T-cell (primary cell): Measurements from ENCODE around the gene NPIPA3. TPM values are rescaled to one million over a fixed set of nuclear protein-coding genes. Genes with fewer than 3 reads are reported as not detected.
A peak's percentile ranks its signal among the peaks of the same experiment; 100 is the strongest.
"Not testable (repeated sequence)": the region's sequence is repeated elsewhere in the genome, so short reads cannot be mapped to it uniquely, and the experiment has no call there.

Experiments
- ATAC-seq, 4 experiments: fragments of 200-7000 bp in 3 of 4; fragments of 150-1000 bp in 1 of 4; cut with Tn5 transposase; replicated peaks in 1 of 4; 1 replicate in 3 of 4; 2 replicates in 1 of 4; pipeline ENCODE4 v1.10.0; 2021; ENCODE audit warnings: moderate library complexity in 3 of 4, mild to moderate bottlenecking in 2 of 4, moderate number of reproducible peaks in 1 of 4
- CTCF ChIA-PET, 2 donors: fragments of 300-600 bp; sonication (Branson Sonifier 250); formaldehyde crosslinking; loops; one replicate each; lab custom pipeline; 2022; ENCODE audit warnings: antibody characterized with exemption in 2 of 2; lab: Charles Lee
- POLR2A ChIA-PET, 2 donors: fragments of 300-600 bp; sonication (Branson Sonifier 250); formaldehyde crosslinking; loops; one replicate each; lab custom pipeline; 2022; ENCODE audit warnings: antibody characterized with exemption in 2 of 2; lab: Charles Lee
- DNase-seq, 35 experiments: peaks; one replicate each; pipeline versions ENCODE4 v3.0.0 to v3.0.0-alpha.2; 2013 to 2023
- H3K27ac ChIP-seq: one replicate; pipeline ENCODE4 v1.5.1; 2013; ENCODE audit warnings: low read length
- H3K27me3 ChIP-seq, 2 experiments: replicated peaks in 1 of 2; 1 replicate in 1 of 2; 2 replicates in 1 of 2; pipeline versions ENCODE4 v1.6.1 to v1.7.0; 2013; ENCODE audit warnings: low read length in 1 of 2, mixed read lengths in 1 of 2; ENCODE audit not compliant: control insufficient read depth in 2 of 2, insufficient read depth in 2 of 2; ENCODE audit errors: extremely low read depth in 1 of 2
- H3K36me3 ChIP-seq, 2 donors: 1 replicate in 1 of 2; 2 replicates in 1 of 2; pipeline versions ENCODE4 v1.6.1 to v1.7.0; 2013; ENCODE audit warnings: low read length in 1 of 2; ENCODE audit not compliant: control insufficient read depth in 2 of 2, insufficient read depth in 1 of 2; ENCODE audit errors: extremely low read depth in 1 of 2
- H3K4me1 ChIP-seq, 2 experiments: 1 replicate in 1 of 2; 2 replicates in 1 of 2; pipeline versions ENCODE4 v1.6.1 to v1.7.0; 2013; ENCODE audit warnings: low read length in 2 of 2, mixed read lengths in 1 of 2; ENCODE audit not compliant: insufficient read depth in 2 of 2, control insufficient read depth in 1 of 2; ENCODE audit errors: extremely low read depth in 1 of 2
- H3K4me3 ChIP-seq, 2 donors: 1 replicate in 1 of 2; 2 replicates in 1 of 2; pipeline versions ENCODE4 v1.5.1 to v1.7.0; 2013; ENCODE audit warnings: mild to moderate bottlenecking in 2 of 2, low read length in 1 of 2, moderate library complexity in 1 of 2; ENCODE audit not compliant: control insufficient read depth in 1 of 2; ENCODE audit errors: extremely low read depth in 1 of 2
- H3K9me3 ChIP-seq: 2 replicates; pipeline ENCODE4 v1.7.0; 2013
- H3K27ac Mint-ChIP-seq, 2 donors: one replicate each; pipeline ENCODE4 v1.8.0; 2020 to 2021; ENCODE audit warnings: mild to moderate bottlenecking in 2 of 2, mixed read lengths in 2 of 2
- H3K27me3 Mint-ChIP-seq, 2 donors: one replicate each; pipeline ENCODE4 v1.8.0; 2021 to 2022; ENCODE audit warnings: mixed read lengths in 2 of 2
- H3K36me3 Mint-ChIP-seq: one replicate; pipeline ENCODE4 v1.8.0; 2021; ENCODE audit warnings: mixed read lengths
- H3K4me1 Mint-ChIP-seq, 3 donors: one replicate each; pipeline ENCODE4 v1.8.0; 2020 to 2022; ENCODE audit warnings: mixed read lengths in 3 of 3, mild to moderate bottlenecking in 1 of 3
- H3K4me3 Mint-ChIP-seq, 3 donors: one replicate each; pipeline ENCODE4 v1.8.0; 2020 to 2022; ENCODE audit warnings: mild to moderate bottlenecking in 3 of 3, mixed read lengths in 3 of 3, moderate library complexity in 3 of 3
- H3K9me3 Mint-ChIP-seq, 3 donors: one replicate each; pipeline ENCODE4 v1.8.0; 2020 to 2022; ENCODE audit warnings: mixed read lengths in 3 of 3
- WGBS: methylation state at CpG from one replicate; pipeline ENCODE4 v1.1.5; 2013; ENCODE audit warnings: missing lambda C conversion rate; ENCODE audit not compliant: insufficient coverage; 5-methylcytosine and 5-hydroxymethylcytosine counted together
- total RNA-seq, 35 experiments: library from RNA in 6 of 35; stranded (reverse) in 6 of 35; fragments of 120-200 nt in 1 of 35; gene quantifications; one replicate each; pipeline versions ENCODE4 v1.2.1 to v1.2.4 and lab custom pipeline; 2013 to 2026

The NPIPA3 gene
- total RNA-seq, 5 donors from 2014 or later (not counting 1 experiment from before 2014, with no cell fraction given): 1.2 to 10.0 (median 2.8) TPM

DNA sequence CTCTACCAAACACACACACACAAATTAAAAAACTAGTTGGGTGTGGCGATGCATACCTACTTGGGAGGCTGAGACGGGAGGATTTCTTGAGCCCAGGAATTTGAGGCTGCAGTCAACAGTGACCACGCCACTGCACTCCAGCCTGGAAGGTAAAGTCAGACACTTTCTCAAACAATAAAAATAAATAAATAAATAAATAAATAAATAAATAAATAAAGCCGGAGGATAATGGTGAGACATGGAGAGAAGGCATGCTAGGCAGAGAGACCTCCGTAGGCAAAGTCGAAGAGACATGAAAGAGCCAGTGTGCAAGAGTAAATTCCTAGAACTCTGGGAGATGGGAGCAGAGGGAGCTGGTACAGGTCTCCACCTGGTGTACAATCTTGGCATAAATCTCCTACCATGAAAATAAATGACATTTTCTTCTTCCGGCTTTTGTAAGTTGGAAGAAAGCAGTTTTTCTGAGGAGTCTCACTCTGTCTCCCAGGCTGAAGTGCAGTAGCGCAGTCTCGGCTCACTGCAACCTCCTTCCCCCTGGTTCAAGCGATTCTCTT is 37.7 kb downstream of the NPIPA3 start:
- H3K4me1 ChIP-seq, H3K4me3 ChIP-seq, DNase-seq, POLR2A ChIA-PET, H3K27ac ChIP-seq, H3K27me3 ChIP-seq, H3K36me3 Mint-ChIP-seq, ATAC-seq, H3K4me3 Mint-ChIP-seq, H3K27ac Mint-ChIP-seq, CTCF ChIA-PET, H3K4me1 Mint-ChIP-seq, H3K27me3 Mint-ChIP-seq, H3K9me3 ChIP-seq, H3K36me3 ChIP-seq, H3K9me3 Mint-ChIP-seq: not testable (repeated sequence)
- WGBS: no CpG with 5 or more reads among the region's 10 CpGs

DNA sequence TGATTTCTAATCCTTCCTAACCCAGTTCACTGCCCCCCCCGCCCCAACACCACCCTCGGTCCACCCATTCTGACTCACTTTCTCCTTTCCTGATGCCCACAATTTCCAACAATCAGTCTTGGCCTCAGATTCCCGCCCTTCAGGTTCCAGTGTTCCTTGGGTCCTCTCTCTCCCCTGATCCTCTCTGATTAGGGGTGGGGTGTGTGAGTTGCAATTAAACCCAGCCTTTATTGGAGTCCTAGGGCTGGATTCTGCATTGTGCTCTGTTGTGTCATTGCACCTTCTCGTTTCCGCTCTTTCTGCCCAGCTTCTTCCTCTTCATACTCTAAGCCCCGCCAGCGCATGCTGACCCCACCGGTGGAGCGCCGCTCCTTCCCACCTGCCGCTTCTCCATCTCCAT is 38.6 kb downstream of the NPIPA3 start:
- POLR2A ChIA-PET, H3K27me3 ChIP-seq, H3K27ac ChIP-seq, H3K4me3 Mint-ChIP-seq, H3K36me3 ChIP-seq, H3K27ac Mint-ChIP-seq, H3K9me3 ChIP-seq, H3K27me3 Mint-ChIP-seq, H3K4me1 Mint-ChIP-seq, CTCF ChIA-PET, H3K9me3 Mint-ChIP-seq, DNase-seq, H3K4me1 ChIP-seq, H3K4me3 ChIP-seq, H3K36me3 Mint-ChIP-seq: not testable (repeated sequence)
- WGBS: no CpG with 5 or more reads among the region's 11 CpGs
- ATAC-seq: peak in 2 of 4 experiments; percentile 1 to 2

DNA sequence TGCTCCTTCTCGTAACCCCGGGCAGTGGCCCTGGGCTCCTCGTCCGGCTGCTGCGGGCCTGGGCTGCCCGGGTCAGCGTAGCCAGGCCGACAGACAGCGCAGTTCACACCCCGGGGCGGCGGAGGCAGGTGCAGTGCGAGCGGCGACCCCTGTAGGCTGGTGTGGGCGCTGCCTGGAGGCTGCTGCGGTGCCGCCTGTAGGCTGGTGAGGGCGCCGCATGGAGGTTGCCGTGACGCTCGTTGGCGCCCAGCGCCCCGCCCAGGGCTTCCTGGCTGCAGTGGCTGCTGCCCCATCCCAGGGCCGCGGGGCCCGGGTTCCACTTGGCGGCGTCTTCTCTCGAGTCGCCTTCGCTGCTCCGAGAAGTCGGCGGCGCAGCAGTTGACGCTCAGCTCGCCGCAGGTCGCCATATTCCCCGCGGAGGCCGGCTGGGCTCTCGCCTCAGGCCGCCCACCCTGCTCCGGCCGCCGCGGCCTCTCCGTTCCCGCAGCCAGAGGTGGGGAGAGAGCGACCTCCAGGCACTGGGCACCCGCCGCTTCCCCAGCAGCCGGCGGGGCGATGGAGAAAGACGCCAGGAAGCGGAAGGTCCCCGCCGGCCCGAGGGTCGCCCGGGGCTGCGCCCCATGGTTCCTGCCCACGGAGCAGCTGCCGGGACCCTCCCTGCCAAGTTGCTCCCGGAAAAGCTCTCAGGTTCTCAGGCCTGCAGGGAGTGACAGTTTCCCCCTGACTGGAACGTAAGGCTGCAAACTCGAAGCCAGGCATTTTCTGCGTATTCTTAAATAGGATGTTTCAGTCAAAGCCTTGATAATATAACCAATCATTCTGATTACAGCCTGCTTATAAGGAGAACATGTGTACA is 39.3 kb downstream of the NPIPA3 start, which contains the start of gene NPIPA2:
Gene NPIPA2, plus strand, starts transcription at position 261 of the 856 bp plus-strand sequence. CDS start 5,533 bp downstream, outside the sequence.
- peak; percentile 99 to 100 (median 100) for ATAC-seq
- H3K9me3 ChIP-seq, H3K4me3 Mint-ChIP-seq, CTCF ChIA-PET, H3K27ac ChIP-seq, H3K27me3 ChIP-seq, H3K27ac Mint-ChIP-seq, H3K4me1 ChIP-seq, H3K36me3 Mint-ChIP-seq, H3K27me3 Mint-ChIP-seq, DNase-seq, H3K9me3 Mint-ChIP-seq, H3K36me3 ChIP-seq, POLR2A ChIA-PET, H3K4me1 Mint-ChIP-seq, H3K4me3 ChIP-seq: not testable (repeated sequence)
- WGBS: no CpG with 5 or more reads among the region's 73 CpGs

DNA sequence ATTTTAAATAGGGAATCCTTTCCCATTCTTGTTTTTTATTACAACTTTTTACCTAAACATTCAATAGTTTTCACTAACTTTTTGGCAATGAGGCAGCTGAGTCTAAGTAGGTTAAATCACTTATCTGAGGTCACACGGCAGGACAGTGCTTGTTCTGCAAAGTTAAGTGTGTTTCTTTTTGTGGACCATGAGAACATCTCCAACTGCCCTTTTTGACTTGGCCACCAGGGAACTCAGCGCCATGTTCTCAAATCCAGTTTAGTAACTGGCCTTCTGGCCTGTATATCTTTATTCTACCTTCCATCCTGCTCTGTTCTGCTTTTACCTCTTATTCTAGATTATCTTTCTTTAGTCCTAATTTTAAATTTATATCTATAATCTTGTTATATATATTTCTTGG is 70.4 kb downstream of the NPIPA3 start:
- DNase-seq, H3K9me3 Mint-ChIP-seq, ATAC-seq, CTCF ChIA-PET, H3K4me1 Mint-ChIP-seq, POLR2A ChIA-PET, H3K9me3 ChIP-seq, H3K4me3 ChIP-seq, H3K4me3 Mint-ChIP-seq, H3K36me3 Mint-ChIP-seq, H3K27ac ChIP-seq, H3K36me3 ChIP-seq, H3K27ac Mint-ChIP-seq, H3K27me3 Mint-ChIP-seq, H3K27me3 ChIP-seq, H3K4me1 ChIP-seq: not testable (repeated sequence)
- no CpG with 5 or more reads among the region's 2 CpGs for WGBS

GRCh38 chr16:14775624-14776023 is 72.4 kb downstream of the NPIPA3 start:
- H3K27ac Mint-ChIP-seq, H3K4me1 Mint-ChIP-seq, CTCF ChIA-PET, H3K4me1 ChIP-seq, ATAC-seq, H3K4me3 Mint-ChIP-seq, POLR2A ChIA-PET, DNase-seq, H3K36me3 ChIP-seq, H3K27ac ChIP-seq, H3K36me3 Mint-ChIP-seq, H3K9me3 ChIP-seq, H3K4me3 ChIP-seq, H3K9me3 Mint-ChIP-seq, H3K27me3 ChIP-seq, H3K27me3 Mint-ChIP-seq: not testable (repeated sequence)
- no CpG with 5 or more reads among the region's 2 CpGs for WGBS
